Measurements from ENCODE around the gene RCAN3.

- TF ChIP-seq POLR2A (IDR thresholded peaks at IDR 0.05) (no peak), CTCF (IDR thresholded peaks at IDR 0.05) (no peak), POLR2AphosphoS5 (IDR thresholded peaks at IDR 0.05) (no peak), EP300 (IDR thresholded peaks at IDR 0.05) (no peak)
Observed at GRCh38 chr1:24525606-24526005, 23.0 kb downstream of the RCAN3 start.

All from sigmoid colon (tissue), 4 donors.